Activated CD4-positive, alpha-beta T cell treated with anti-CD3 and anti-CD28 coated beads, Interleukin-2, amount 50 U/mL, for 4 hours (primary cell): ENCODE results near the gene HCN1.
"Not testable (repeated sequence)": the region's sequence is repeated elsewhere in the genome, so short reads cannot be mapped to it uniquely, and the experiment has no call there.

Source experiments
- DNase-seq, 2 experiments: peaks; one replicate each; pipeline ENCODE4 v3.0.0-alpha.2; 2020

The HCN1 gene

DNA sequence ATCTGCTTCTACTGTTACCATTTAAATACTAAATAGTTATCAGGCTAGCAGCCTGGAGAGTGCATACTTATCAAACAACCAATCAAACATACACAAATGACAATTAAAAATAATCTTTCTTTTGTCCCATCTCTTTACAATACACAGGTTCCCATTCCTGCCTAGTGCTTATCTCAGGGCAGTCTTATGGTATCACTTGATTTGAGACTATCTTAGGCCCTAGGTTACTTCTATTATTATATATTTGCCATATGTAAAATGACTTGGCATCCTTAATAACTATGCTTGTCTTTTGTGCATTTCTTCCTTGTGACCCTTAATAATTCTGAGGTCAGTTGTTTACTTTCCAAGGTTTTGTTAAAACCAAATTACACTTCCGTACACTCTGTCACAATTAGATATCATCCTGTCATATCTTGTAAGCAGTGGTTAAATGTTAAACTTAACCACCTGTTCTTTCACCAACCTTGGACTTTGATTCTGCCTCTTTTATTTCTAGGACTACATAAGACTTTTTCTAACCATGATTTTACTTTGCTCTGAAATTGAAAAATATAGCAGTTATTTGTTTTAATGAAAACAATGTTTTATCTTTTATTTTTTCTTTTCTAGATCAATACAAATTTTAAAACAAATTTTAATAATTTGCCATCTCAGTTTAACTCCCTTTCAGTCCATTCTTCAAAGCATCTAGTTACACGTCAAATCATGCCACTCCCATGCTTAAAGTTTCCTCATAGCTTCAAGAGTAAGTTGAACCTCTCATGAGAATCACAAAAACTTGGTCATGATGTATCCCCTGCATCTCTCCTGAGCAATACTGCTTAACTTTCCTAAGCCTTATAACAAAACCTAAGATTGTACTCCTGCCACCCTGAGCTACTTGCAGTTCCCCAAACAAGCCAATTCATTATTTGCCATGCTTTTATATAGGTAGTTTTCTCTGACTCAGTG lies 281.3 kb downstream of the HCN1 start:
- no peak for DNase-seq

DNA sequence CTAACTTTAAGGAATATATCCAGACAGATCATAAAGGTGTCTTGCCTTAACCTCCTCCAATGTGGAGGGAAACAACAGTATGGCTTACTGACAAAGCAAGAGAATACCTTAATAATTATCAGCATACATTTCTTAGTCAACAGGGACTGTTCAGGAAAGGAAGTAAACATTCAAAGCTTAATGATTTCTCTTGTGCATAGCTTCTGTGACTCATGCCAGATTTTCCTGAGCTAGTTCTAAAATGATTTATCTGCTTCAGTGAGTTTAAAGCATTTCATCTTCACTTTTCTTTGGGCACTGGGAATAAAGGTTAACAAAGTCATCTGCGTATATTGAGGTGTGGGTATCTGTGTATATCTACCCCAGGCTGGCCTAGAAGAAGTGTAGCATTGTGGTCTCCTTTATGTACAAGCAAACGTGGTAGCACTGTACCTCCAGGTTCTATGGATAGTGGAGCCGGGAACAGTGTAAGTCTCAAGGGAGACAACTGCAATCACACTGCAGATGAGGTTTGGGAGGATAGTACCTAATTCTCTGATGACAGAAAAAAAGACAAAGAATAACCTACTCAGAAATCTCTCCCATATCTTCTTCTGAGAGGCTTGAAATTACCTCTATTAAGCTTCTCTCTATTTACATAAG lies 284.1 kb downstream of the HCN1 start:
- DNase-seq = no peak

DNA sequence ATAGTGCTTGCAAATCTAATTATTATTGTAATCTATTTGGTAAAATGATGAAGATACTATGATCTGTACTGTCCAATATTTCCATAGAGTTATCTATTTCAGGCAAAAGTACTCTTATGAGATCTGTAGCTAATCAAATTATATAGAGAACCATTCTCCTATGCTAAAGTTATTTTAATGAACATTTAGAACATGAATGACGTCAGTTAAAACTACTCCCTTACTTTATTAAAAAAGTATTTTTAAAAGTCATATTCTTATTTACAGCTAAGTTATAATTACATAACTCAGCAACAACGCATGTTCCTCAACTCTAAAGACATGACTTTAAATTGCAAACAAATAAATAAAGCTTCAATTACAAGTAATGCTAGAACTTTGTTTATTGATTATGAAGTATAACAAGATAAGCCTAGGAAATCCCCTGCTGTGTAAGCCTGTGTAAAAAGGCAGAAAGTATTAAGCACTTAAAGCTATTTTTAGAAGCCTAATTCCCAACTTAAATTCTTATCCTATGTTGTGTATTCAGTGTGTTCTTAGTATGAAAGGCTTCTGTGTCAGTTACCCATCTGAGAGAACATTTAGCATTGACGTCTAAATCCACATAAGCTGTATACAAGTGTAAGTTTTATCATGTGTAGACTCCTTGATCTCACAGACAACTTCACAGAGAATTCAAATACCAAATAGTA lies 285.7 kb downstream of the HCN1 start:
- DNase-seq = no peak

GRCh38 chr5:45408067-45408466 lies 288.1 kb downstream of the HCN1 start:
- no peak for DNase-seq

DNA sequence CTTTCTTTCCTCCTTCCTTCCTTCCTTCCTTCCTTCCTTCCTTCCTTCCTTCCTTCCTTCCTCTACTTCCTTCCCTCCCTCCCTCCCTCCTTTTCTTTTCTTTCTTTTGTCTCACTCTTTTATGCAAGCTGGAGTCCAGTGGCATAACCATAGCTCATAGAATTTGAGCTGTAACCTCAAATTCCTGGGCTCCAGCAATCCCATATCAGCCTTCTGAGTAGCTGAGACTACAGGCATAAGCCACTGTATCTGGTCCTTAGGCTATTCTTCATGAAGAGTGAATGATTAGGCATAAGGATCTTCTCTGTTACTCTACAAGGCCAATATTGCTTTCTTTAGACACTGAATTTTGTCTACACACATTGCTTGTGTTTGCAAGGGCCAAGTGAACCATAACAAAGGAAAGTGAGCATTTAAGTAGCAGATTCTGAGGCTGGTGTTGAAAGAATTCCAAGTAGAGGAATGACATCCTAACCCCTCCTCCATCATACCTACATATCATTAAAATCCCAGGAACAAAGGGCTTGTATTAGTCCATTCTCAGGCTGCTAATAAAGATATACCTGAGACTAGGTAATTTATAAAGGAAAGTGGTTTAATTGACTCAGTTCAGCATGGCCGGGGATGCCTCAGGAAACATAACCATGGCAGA lies 293.2 kb downstream of the HCN1 start:
- no peak for DNase-seq

DNA sequence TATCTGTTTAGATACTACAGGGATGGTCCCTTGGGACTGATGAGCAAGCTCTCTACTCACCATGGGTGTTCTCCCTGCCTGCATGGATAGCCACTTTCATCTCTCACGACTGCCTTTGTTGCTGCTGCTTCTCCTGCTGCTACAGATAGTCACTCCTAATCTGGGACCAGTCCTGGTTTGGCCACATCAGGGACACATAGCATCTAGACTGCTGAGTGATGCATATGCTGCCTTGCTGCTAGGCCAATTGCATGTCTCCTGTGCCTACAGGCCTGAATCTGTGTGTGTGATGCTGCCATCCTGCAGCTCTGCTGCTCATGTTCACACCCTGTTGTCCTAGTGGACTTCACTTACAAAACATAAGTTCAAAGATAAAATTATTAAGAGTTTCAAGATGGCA lies 297.1 kb downstream of the HCN1 start:
- DNase-seq = no peak

DNA sequence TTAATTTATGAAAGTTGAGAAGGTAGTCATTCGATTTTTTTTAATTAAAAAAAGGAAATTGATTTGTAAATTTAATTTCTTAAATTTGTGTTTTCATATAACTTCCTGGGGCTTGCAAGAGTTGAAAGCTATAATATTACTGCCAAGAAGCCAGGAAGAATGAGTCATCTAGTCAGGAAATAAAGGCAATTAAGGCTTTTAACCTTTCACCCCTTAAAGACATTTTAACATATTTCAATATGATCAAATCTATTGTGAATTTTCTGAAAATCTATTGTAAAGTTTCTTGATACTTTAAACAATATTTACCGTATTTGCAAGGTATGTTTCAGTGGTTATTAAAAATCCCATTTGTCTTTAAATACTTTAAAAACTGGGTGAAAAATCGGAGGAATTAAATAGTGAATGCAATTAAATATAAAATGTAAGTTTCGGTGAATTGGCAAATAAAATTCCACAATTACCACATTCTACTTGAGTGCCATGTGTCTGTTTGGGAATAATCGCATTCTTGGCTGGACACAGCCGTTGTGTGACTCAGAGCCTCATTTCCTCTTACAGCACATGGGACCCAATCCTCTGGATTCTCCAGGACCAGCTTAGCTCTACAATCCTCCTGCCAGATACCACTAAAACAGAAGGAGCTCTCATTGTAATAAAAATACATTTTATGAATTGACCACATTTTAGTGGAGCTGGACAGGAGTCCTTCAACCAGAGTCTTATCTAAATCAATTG lies 310.7 kb downstream of the HCN1 start:
- DNase-seq = no peak

- no peak for DNase-seq
Measured at GRCh38 chr5:45383985-45384384, 312.2 kb downstream of the HCN1 start.

- no peak for DNase-seq
Measured at GRCh38 chr5:45382583-45382982, 313.6 kb downstream of the HCN1 start.

GRCh38 chr5:45376417-45376816 lies 319.8 kb downstream of the HCN1 start:
- DNase-seq = no peak

DNA sequence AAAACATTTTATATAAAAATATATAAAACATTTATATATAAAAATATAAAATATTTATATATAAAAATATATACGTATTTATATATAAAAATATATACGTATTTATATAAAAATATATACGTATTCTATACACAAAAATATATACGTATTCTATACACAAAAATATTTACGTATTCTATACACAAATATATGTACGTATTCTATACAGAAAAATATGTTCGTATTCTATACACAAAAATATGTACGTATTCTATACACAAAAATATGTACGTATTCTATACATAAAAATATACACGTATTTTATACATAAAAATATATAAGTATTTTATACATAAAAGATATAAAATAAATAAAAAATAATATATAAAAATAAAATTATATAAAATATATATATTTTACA lies 323.6 kb downstream of the HCN1 start:
- DNase-seq = no peak

- DNase-seq = not testable (repeated sequence)
Measured at GRCh38 chr5:45371423-45371822, 324.8 kb downstream of the HCN1 start.

- no peak for DNase-seq
Measured at GRCh38 chr5:45355189-45355992, 340.8 kb downstream of the HCN1 start.

- DNase-seq = no peak
Measured at GRCh38 chr5:45336464-45336863, 359.7 kb downstream of the HCN1 start.

GRCh38 chr5:45335978-45336377 lies 360.2 kb downstream of the HCN1 start:
- DNase-seq = no peak

DNA sequence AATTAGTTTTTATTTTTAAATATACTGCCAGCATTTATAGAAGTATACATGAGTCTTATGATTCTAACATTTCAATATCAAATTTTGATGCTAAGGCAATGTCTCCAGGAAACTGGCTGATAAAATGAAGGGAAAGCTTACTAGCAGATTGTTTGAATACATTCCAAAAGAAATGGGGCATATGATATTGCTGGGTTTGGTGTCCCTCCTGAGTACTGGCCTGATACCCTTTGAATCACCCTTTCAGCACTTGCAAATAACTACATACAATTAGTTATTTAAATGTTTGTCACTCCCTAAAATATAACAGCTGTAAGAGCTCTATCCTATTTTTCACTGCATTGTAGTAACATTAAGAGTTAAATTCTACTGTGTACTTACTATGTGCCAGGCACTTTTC lies 360.8 kb downstream of the HCN1 start:
- DNase-seq = no peak

DNA sequence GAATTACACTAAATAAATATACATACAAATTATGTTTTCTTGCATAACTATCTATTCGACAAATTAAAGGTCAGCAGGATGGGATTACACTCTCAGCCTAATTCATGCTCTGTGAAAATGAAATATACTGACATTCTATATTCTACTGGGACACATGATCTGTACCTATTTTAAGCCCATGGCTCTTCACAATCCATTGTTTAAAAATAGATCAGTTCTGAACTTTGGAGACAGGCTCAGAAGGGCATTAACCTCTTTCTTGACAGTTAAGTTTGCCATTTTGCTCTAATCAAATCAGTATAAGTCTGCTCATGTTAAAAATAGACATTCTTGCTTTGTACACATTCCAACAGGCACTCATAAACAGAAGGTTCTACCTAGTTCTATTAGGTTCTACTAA lies 361.2 kb downstream of the HCN1 start:
- DNase-seq = no peak

GRCh38 chr5:45312627-45313026 lies 383.6 kb downstream of the HCN1 start:
- DNase-seq = not testable (repeated sequence)

DNA sequence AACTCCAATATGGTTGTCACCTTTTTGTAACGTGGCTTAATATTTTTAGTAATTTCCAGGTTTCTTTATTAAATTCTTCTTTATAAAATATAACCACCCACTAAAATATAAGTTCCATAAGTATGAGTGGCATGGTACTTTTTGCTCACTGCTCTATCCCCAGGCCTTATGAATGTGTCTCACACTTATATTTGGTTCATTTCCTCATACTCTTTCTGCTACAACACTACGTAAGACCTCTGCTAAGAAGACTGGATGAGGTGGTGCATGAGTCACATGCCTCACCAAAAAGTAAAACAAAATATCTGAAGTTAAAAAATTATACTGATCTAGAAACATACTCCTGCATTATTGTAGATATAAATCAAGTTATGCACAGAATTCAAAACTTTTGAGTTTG lies 400.9 kb downstream of the HCN1 start:
- DNase-seq = no peak

DNA sequence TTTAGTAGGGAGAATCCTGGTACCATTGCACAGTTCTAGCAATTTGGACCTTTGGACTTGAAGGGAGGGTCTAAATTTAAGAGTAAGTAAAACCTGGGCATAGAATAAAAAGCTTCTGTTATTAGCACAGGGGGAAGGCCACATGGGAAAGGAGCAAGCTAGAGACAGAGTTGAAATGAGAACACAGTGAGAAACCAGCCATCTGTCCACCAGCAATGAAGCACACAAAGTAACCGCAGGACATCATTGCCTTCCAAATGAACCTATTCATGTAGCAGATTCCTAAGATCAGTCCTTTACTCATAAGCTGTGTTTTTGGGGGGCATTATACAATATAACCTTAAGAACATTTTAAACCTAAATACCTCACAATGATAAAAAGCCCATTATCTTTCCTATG lies 407.4 kb downstream of the HCN1 start:
- DNase-seq = no peak

DNA sequence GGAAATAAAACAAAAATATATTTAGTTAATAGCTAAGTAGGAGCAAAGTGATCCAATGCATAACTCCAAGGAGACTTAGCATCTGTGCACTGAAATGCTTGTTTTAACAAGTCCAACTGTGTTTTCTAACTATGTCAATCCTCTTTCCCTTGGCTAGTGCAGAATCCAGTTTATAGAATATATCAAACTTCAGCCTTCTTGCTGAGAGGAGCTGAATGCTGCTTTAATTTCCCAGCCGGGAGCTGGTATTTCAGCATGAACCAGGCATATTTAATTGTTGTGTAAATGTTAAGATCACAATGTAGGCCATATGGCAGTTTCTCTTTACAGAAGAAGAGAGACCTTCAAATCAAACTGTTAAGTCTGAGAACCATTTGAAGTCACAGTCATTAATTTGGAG lies 411.7 kb downstream of the HCN1 start:
- no peak for DNase-seq

DNA sequence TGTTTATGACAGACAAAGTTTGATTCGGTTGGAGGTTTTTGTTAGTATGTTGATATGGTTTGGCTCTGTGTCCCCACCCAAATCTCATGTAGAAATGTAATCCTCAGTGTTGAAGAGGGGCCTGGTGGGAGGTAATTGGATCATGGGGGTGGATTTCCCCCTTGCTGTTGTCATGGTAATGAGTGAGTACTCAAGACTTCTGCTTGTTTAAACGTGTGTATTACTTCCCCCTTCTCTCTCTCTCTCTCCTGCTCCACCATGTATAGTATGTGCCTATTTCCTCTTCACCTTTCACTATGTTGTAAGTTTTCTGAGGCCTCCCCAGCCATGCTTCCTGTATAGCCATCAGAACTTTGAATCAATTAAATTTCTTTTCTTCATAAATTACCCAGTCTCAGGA lies 415.1 kb downstream of the HCN1 start:
- no peak for DNase-seq
